Parathyroid adenoma (tissue), 2 donors: Measurements from ENCODE around the gene CFAP58.

Source experiments
- H2AFZ ChIP-seq: fragments of 300-600 bp; sonication (generic); one replicate; pipeline ENCODE4 v1.7.0; 2017; ENCODE audit warnings: antibody characterized with exemption, mild to moderate bottlenecking
- H3K27ac ChIP-seq: fragments of 300-600 bp; sonication (generic); one replicate; pipeline ENCODE4 v1.7.0; 2017
- H3K27me3 ChIP-seq: fragments of 300-600 bp; sonication (generic); one replicate; pipeline ENCODE4 v1.7.0; 2017; ENCODE audit warnings: low read length; ENCODE audit not compliant: control insufficient read depth, insufficient read depth
- H3K36me3 ChIP-seq: fragments of 300-600 bp; sonication (generic); one replicate; pipeline ENCODE4 v1.7.0; 2017; ENCODE audit warnings: low read length; ENCODE audit not compliant: control insufficient read depth, insufficient read depth
- H3K4me1 ChIP-seq: fragments of 300-600 bp; sonication (generic); one replicate; pipeline ENCODE4 v1.7.0; 2017; ENCODE audit warnings: control low read depth
- H3K4me2 ChIP-seq: fragments of 300-600 bp; sonication (generic); one replicate; pipeline ENCODE4 v1.7.0; 2017; ENCODE audit warnings: low read length
- H3K4me3 ChIP-seq: fragments of 300-600 bp; sonication (generic); one replicate; pipeline ENCODE4 v1.7.0; 2017; ENCODE audit warnings: low read depth, low read length
- H3K79me2 ChIP-seq: fragments of 300-600 bp; sonication (generic); one replicate; pipeline ENCODE4 v1.7.0; 2017; ENCODE audit warnings: control low read depth
- H3K9ac ChIP-seq: fragments of 300-600 bp; sonication (generic); one replicate; pipeline ENCODE4 v1.7.0; 2017; ENCODE audit warnings: mild to moderate bottlenecking
- H3K9me3 ChIP-seq: fragments of 300-600 bp; sonication (generic); one replicate; pipeline ENCODE4 v1.7.0; 2017; ENCODE audit warnings: low read length; ENCODE audit not compliant: control insufficient read depth
- CTCF ChIP-seq: fragments of 300-600 bp; sonication (generic); IDR thresholded peaks from one replicate; pipeline ENCODE4 v1.7.0; 2017; ENCODE audit warnings: antibody characterized with exemption, mild to moderate bottlenecking
- donor health status: primary hyperparathyroidism.

The CFAP58 gene

GRCh38 chr10:104314591-104315485 lies 38.8 kb upstream of the CFAP58 start:
- H3K4me2 ChIP-seq = no peak overlapping the region
- H3K27me3 ChIP-seq = no peaks in the 10 kb centered on the region
- H3K27ac ChIP-seq = no peak overlapping the region
- H3K4me1 ChIP-seq = no peaks in the 10 kb centered on the region
- no peak overlapping the region for H3K9ac ChIP-seq
- no peak for TF ChIP-seq CTCF
- H3K79me2 ChIP-seq = peaks cover 2% of the 10 kb centered on the region
- H3K9me3 ChIP-seq = no peaks in the 10 kb centered on the region
- H2AFZ ChIP-seq = no peak overlapping the region
- no peak overlapping the region for H3K4me3 ChIP-seq
- no peaks in the 10 kb centered on the region for H3K36me3 ChIP-seq

- peaks cover 2% of the 10 kb centered on the region for H3K79me2 ChIP-seq
- no peak overlapping the region for H3K27ac ChIP-seq
- H3K27me3 ChIP-seq = no peaks in the 10 kb centered on the region
- H3K9me3 ChIP-seq = no peaks in the 10 kb centered on the region
- H3K36me3 ChIP-seq = no peaks in the 10 kb centered on the region
- H3K4me3 ChIP-seq = no peak overlapping the region
- H2AFZ ChIP-seq = no peak overlapping the region
- H3K4me1 ChIP-seq = no peaks in the 10 kb centered on the region
- H3K9ac ChIP-seq = no peak overlapping the region
- no peak overlapping the region for H3K4me2 ChIP-seq
- TF ChIP-seq CTCF = no peak
Measured at GRCh38 chr10:104315486-104315921, 38.1 kb upstream of the CFAP58 start.

- H3K9me3 ChIP-seq = no peaks in the 10 kb centered on the region
- no peak overlapping the region for H2AFZ ChIP-seq
- H3K79me2 ChIP-seq = peaks cover 2% of the 10 kb centered on the region
- no peaks in the 10 kb centered on the region for H3K27me3 ChIP-seq
- TF ChIP-seq CTCF = no peak
- no peak overlapping the region for H3K4me2 ChIP-seq
- H3K9ac ChIP-seq = no peak overlapping the region
- no peak overlapping the region for H3K4me3 ChIP-seq
- no peaks in the 10 kb centered on the region for H3K4me1 ChIP-seq
- H3K27ac ChIP-seq = no peak overlapping the region
- H3K36me3 ChIP-seq = no peaks in the 10 kb centered on the region
Measured at GRCh38 chr10:104316321-104317099, 37.1 kb upstream of the CFAP58 start.

GRCh38 chr10:104317269-104317710 lies 36.3 kb upstream of the CFAP58 start:
- Histone ChIP-seq H3K4me3 (no peak overlapping the region), H3K79me2 (peaks cover 2% of the 10 kb centered on the region), H2AFZ (no peak overlapping the region), H3K36me3 (no peaks in the 10 kb centered on the region), H3K27ac (no peak overlapping the region), H3K9ac (no peak overlapping the region), H3K4me2 (no peak overlapping the region), H3K4me1 (peaks cover 1% of the 10 kb centered on the region), H3K9me3 (no peaks in the 10 kb centered on the region), H3K27me3 (no peaks in the 10 kb centered on the region)
- TF ChIP-seq CTCF = no peak
